Thyroid gland (tissue), 4 donors: ENCODE data around the gene BTNL9. TPM values are rescaled to one million over a fixed set of nuclear protein-coding genes. Genes with fewer than 3 reads are reported as not detected.
A peak's percentile ranks its signal among the peaks of the same experiment; 100 is the strongest.
"Not testable (repeated sequence)": the region's sequence is repeated elsewhere in the genome, so short reads cannot be mapped to it uniquely, and the experiment has no call there.

Experiments used
- DNase-seq, 2 donors: peaks; one replicate each; pipeline ENCODE4 v3.0.0-alpha.2; 2019
- H3K27ac ChIP-seq, 3 donors: fragments of 200-600 bp; sonication (generic); 1 replicate in 2 of 3; 2 replicates in 1 of 3; pipeline ENCODE4 v1.5.1; 2016 to 2019; ENCODE audit warnings: mild to moderate bottlenecking in 1 of 3, moderate library complexity in 1 of 3
- H3K27me3 ChIP-seq: fragments of 200-600 bp; sonication (generic); one replicate; pipeline ENCODE4 v1.5.1; 2019
- H3K36me3 ChIP-seq, 2 donors: fragments of 200-600 bp; sonication (generic); one replicate each; pipeline ENCODE4 v1.5.1; 2016 to 2019
- H3K4me1 ChIP-seq, 2 donors: fragments of 200-600 bp; sonication (generic); one replicate each; pipeline ENCODE4 v1.5.1; 2017 to 2019
- H3K4me3 ChIP-seq, 3 donors: fragments of 200-600 bp; sonication (generic); replicated peaks in 1 of 3; 1 replicate in 2 of 3; 2 replicates in 1 of 3; pipeline ENCODE4 v1.5.1; 2016; ENCODE audit warnings: mild to moderate bottlenecking in 1 of 3
- H3K9me3 ChIP-seq: fragments of 200-600 bp; sonication (generic); one replicate; pipeline ENCODE4 v1.5.1; 2017
- POLR2A ChIP-seq, 2 donors: fragments of 450-650 bp; IDR thresholded peaks; one replicate each; pipeline ENCODE4 v1.6.1; 2017; ENCODE audit warnings: antibody characterized with exemption in 2 of 2, mild to moderate bottlenecking in 2 of 2, moderate library complexity in 1 of 2
- WGBS, 2 donors: methylation state at CpG; one replicate each; pipeline ENCODE4 v1.1.5; 2017; 5-methylcytosine and 5-hydroxymethylcytosine counted together
- intact Hi-C: fragments of 100-400 bp; cut with DNase I; formaldehyde crosslinking; loops from one replicate; pipeline ENCODE4 v1.15.1; 2023
- total RNA-seq, 4 donors: library from RNA; depleted of rRNA; stranded (reverse); fragments of >200 nt; gene quantifications; one replicate each; pipeline ENCODE4 v1.2.3, GENCODE V29; 2016
- TF ChIP-seq, protein P1 (sequence below), 6 experiments: fragments of 200-600 bp in 3 of 6; fragments of 450-650 bp in 3 of 6; sonication (generic) in 3 of 6; IDR thresholded peaks; one replicate each; pipeline ENCODE4 v1.5.1; 2016 to 2019; ENCODE audit warnings: antibody characterized with exemption in 6 of 6, mild to moderate bottlenecking in 2 of 6, inconsistent platforms in 1 of 6, moderate library complexity in 1 of 6

The BTNL9 gene
- total RNA-seq, result 10 to 100 TPM; 12.9 to 77.1 (median 34.3) TPM

DNA sequence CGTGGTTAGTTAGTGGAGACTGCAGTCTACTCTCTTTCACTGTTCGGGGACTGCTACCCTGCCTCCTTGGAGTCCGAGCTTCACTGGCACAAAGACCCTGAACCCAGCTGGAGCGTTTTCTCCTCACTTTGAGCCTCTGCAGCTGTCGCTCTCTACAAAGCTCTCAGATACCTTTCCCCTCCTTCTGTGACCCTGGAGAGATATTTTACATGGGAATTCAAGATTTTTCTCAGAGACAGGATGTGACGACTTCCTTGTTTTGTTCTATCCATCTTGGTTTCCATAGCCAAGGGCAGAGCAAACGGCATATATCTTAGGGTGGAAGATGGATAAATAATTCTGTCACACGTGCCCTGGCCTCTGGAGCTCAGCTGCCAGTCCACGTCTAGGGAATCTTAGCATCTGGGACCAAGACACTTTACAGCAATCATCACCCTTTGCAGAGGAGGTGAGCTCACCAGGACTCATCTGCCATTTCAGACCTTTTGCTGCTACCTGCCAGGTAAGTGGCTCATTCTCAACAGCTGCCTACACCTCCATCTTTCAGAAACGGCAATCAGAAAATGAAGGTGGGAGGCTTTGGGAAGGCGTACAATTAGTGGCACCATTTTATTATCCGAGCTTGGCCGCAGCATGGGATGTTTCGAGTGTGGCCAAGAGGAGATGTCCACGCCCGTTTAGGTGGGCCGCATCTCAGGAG is at the start of gene BTNL9:
BTNL9 (plus strand) TSS at position 336 of the 700 bp plus-strand sequence. CDS start 5,224 bp downstream, outside the sequence.
- 66 to 74% methylated on average over 17 of the region's 17 CpGs for WGBS, 2 donors
- H3K27ac ChIP-seq, result peak within 1 kb of the TSS; percentile 12 to 63 (median 36)
- DNase-seq, result no peak

DNA sequence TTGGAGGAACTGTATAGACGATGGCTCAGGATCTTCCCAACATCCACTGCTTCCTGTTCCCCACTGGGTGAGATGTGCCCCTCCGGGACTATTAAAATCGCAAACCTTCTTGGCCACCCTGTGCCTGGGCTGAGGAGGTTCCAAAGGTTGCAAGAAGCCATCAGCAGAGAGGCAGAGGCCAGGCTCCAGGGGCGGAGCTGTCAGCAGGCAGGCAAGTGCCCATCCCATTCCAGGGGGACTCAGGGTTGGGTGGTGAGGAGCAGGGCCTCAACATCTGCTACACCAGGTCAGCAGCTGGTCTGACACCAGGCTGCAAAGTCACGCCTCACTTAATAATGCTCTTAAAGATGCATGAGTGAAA is 49.2 kb upstream of the BTNL9 start:
- WGBS, 2 donors, result 67 to 68% methylated on average over 4 to 5 of the region's 5 CpGs
- H3K36me3 ChIP-seq, result no peaks in the 10 kb centered on the region
- intact Hi-C loops, result no loop called here
- no peak for TF ChIP-seq POLR2A (IDR thresholded peaks at IDR 0.05)
- TF ChIP-seq, protein P1, sequence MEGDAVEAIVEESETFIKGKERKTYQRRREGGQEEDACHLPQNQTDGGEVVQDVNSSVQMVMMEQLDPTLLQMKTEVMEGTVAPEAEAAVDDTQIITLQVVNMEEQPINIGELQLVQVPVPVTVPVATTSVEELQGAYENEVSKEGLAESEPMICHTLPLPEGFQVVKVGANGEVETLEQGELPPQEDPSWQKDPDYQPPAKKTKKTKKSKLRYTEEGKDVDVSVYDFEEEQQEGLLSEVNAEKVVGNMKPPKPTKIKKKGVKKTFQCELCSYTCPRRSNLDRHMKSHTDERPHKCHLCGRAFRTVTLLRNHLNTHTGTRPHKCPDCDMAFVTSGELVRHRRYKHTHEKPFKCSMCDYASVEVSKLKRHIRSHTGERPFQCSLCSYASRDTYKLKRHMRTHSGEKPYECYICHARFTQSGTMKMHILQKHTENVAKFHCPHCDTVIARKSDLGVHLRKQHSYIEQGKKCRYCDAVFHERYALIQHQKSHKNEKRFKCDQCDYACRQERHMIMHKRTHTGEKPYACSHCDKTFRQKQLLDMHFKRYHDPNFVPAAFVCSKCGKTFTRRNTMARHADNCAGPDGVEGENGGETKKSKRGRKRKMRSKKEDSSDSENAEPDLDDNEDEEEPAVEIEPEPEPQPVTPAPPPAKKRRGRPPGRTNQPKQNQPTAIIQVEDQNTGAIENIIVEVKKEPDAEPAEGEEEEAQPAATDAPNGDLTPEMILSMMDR (IDR thresholded peaks at IDR 0.05), result no peak
- H3K4me3 ChIP-seq, result no peak overlapping the region
- no peaks in the 10 kb centered on the region for H3K9me3 ChIP-seq
- no peak overlapping the region for H3K27ac ChIP-seq
- no peaks in the 10 kb centered on the region for H3K4me1 ChIP-seq
- H3K27me3 ChIP-seq, result no peaks in the 10 kb centered on the region
- no peak for DNase-seq

More for the DNA sequence above, at the start of gene BTNL9:
- H3K27me3 ChIP-seq, result no peaks in the 10 kb centered on the region
- H3K4me1 ChIP-seq, result peaks cover 0 to 8% of the 10 kb centered on the region in 2 donors
- no peak within 1 kb of the TSS for H3K4me3 ChIP-seq
- TF ChIP-seq, protein P1 (IDR thresholded peaks at IDR 0.05), result no peak
- no peak for TF ChIP-seq POLR2A (IDR thresholded peaks at IDR 0.05)
- intact Hi-C loops, result no loop called here
- H3K36me3 ChIP-seq, result no peaks in the 10 kb centered on the region
- no peaks in the 10 kb centered on the region for H3K9me3 ChIP-seq

DNA sequence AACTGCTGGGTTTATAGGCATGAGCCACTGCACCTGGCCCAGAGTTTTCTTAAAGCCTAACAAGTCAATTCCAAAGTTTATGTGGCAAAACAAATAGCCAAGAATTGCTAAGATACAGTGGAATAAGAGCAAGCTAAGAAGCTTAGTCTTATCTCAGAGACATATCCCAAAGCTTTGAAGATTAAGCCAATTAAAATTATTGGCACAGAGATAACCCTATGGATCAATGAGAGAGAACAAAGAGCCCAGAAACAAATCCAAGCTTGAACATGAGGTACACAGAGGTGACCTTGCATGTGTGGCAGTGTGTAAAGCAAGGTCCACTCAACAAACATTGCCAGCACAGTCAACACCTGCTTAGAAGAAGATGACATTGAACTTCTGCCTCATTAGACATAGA is 38.1 kb upstream of the BTNL9 start:
- DNase-seq, result no peak
- H3K4me1 ChIP-seq, result no peaks in the 10 kb centered on the region
- no peak overlapping the region for H3K27ac ChIP-seq
- no peak for TF ChIP-seq POLR2A (IDR thresholded peaks at IDR 0.05)
- TF ChIP-seq, protein P1 (IDR thresholded peaks at IDR 0.05), result no peak
- H3K27me3 ChIP-seq, result no peaks in the 10 kb centered on the region
- intact Hi-C loops, result no loop called here
- no peak overlapping the region for H3K4me3 ChIP-seq
- no peaks in the 10 kb centered on the region for H3K9me3 ChIP-seq
- no peaks in the 10 kb centered on the region for H3K36me3 ChIP-seq

DNA sequence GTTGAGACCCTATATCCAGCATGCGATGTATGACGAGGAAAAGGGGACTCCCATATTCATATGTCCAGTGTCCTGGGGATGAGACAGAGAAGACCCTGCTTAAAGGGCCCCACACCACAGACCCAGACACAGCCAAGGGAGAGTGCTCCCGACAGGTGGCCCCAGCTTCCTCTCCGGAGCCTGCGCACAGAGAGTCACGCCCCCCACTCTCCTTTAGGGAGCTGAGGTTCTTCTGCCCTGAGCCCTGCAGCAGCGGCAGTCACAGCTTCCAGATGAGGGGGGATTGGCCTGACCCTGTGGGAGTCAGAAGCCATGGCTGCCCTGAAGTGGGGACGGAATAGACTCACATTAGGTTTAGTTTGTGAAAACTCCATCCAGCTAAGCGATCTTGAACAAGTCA is 34.3 kb upstream of the BTNL9 start:
- Histone ChIP-seq H3K36me3 (no peaks in the 10 kb centered on the region), H3K27me3 (no peaks in the 10 kb centered on the region), H3K4me1 (no peaks in the 10 kb centered on the region), H3K27ac (no peak overlapping the region), H3K4me3 (no peak overlapping the region), H3K9me3 (no peaks in the 10 kb centered on the region)
- TF ChIP-seq, protein P1 (IDR thresholded peaks at IDR 0.05), result no peak
- no peak for TF ChIP-seq POLR2A (IDR thresholded peaks at IDR 0.05)
- WGBS, 2 donors, result 86% methylated on average over 9 of the region's 9 CpGs
- no peak for DNase-seq
- intact Hi-C loops, result loop anchor here (5.0 kb wide), 1 partner anchor 58 kb away; no protein-coding TSS in a partner anchor

DNA sequence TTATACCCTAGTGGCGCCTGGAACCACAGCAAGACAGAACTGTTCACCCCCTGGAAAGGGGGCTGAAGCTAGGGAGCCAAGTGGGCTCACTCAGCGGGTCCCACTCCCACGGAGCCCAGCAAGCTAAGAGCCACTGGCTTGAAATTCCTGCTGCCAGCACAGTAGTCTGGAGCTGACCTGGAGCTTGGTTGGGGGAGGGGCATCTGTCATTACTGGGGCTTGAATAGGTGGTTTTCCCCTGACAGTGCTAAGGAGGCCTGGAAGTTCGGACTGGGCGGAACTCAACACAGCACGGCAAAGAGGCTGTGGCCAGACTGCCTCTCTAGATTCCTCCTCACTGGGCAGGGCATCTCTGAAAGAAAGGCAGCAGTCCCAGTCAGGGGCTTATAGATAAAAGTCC is 31.9 kb upstream of the BTNL9 start:
- no peak for TF ChIP-seq POLR2A (IDR thresholded peaks at IDR 0.05)
- TF ChIP-seq, protein P1 (IDR thresholded peaks at IDR 0.05), result no peak
- Histone ChIP-seq H3K36me3 (no peaks in the 10 kb centered on the region), H3K9me3 (no peaks in the 10 kb centered on the region), H3K4me1 (no peaks in the 10 kb centered on the region), H3K27me3 (no peaks in the 10 kb centered on the region), H3K27ac (no peak overlapping the region), H3K4me3 (no peak overlapping the region)
- WGBS, 2 donors, result 69 to 72% methylated on average over 4 to 6 of the region's 6 CpGs
- intact Hi-C loops, result loop anchor here (5.0 kb wide), 1 partner anchor 61 kb away; no protein-coding TSS in a partner anchor
- DNase-seq, result no peak

DNA sequence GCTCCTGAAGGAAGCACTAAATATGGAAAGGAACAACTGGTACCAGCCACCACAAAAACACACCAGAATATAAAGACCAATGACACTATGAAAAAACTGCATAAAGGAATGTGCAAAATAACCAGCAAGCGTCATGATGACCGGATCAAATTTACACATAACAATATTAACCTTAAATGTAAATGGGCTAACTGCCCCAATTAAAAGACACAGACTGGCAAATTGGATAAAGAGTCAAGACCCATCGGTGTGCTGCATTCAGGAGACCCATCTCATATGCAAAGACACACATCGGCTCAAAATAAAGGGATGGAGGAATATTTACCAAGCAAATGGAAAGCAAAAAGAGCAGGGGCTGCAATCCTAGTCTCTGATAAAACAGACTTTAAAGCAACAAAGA is 30.0 kb upstream of the BTNL9 start:
- 93 to 94% methylated on average over 4 of the region's 4 CpGs for WGBS, 2 donors
- H3K27ac ChIP-seq, DNase-seq, H3K4me3 ChIP-seq, intact Hi-C loops, H3K4me1 ChIP-seq, H3K27me3 ChIP-seq, H3K9me3 ChIP-seq, H3K36me3 ChIP-seq: not testable (repeated sequence)

DNA sequence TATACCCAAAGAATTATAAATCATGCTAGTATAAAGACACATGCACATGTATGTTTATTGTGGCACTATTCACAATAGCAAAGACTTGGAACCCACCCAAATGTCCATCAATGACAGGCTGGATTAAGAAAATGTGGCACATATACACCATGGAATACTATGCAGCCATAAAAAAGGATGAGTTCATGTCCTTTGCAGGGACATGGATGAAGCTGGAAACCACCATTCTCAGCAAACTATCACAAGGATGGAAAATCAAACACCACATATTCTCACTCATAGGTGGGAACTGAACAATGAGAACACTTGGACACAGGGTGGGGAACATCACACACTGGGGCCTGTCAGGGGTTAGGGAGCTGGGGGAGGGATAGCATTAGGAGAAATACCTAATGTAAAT is 25.4 kb upstream of the BTNL9 start:
- H3K4me1 ChIP-seq, H3K27ac ChIP-seq, DNase-seq, H3K36me3 ChIP-seq, H3K27me3 ChIP-seq, H3K4me3 ChIP-seq, H3K9me3 ChIP-seq, intact Hi-C loops: not testable (repeated sequence)

DNA sequence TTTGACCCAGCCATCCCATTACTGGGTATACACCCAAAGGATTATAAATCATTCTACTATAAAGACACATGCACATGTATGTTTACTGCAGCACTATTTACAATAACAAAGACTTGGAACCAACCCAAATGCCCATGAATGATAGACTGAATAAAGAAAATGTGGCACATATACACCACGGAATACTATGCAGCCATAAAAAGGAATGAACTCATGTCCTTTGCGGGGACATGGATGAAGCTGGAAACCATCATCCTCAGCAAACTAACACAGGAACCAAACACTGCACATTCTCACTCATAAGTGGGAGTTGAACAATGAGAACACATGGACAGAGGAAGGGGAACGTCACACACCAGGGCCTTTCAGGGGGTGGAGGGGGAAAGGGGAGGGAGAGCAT is 22.6 kb upstream of the BTNL9 start:
- H3K27me3 ChIP-seq, H3K4me3 ChIP-seq, DNase-seq, H3K27ac ChIP-seq, H3K36me3 ChIP-seq, intact Hi-C loops, H3K9me3 ChIP-seq: not testable (repeated sequence)
- H3K4me1 ChIP-seq, result peaks cover 0 to 16% of the 10 kb centered on the region in 2 donors
- 90 to 91% methylated on average over 3 of the region's 3 CpGs for WGBS, 2 donors
